HG03432 (cell line): ENCODE results near the gene CSNK2A1.
"Not testable (repeated sequence)": the region's sequence is repeated elsewhere in the genome, so short reads cannot be mapped to it uniquely, and the experiment has no call there.

Source experiments
- ATAC-seq: cut with Tn5 transposase; IDR thresholded peaks from one replicate; pipeline ENCODE4 v1.9.1; 2021; ENCODE audit warnings: mild to moderate bottlenecking, moderate library complexity; ENCODE audit not compliant: unreplicated experiment

The CSNK2A1 gene

DNA sequence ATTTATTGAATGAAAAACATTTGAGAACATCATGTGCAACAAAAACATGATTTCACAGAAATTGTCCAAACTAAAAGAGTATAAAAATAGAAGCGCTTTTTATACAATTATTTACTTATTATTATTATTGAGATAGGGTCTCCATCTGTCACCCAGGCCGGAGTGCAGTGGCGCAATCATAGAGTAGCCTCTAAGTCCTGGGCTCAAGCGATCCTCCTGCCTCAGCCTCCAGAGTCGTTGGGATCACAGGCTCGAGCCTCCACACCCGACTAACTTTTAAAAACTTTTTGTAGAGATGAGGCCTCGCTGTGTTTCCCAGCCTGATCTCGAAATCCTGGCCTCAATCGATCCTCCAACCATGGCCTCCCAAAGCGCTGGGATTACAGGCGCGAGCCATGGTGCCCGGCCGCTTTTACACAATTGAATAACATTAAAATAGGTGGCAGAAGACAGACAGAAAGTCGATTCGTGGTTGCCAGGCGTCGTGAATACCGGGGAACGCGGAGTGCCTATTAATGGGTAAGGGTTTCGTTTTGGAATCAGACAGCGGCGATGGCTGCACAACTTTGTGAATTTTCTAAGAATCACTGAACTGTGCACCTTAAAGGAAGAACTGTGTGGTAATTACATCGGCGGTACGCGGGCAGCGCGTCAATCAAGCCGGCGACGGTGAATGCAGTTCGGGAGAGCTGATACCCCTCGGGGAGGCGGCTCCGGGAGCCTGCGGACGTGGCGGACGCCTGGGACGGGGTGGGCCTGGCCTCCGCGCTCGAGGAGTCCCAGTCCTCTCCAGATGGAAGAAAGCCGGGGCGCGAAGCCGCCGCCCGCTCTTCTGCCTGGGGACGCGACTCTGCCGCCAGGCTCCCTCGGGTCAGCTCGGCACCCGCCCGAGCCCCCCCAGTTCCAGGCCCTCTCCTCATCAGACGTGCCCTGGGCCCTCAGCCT is 82.1 kb downstream of the CSNK2A1 start:
- ATAC-seq, result peak; percentile 39

DNA sequence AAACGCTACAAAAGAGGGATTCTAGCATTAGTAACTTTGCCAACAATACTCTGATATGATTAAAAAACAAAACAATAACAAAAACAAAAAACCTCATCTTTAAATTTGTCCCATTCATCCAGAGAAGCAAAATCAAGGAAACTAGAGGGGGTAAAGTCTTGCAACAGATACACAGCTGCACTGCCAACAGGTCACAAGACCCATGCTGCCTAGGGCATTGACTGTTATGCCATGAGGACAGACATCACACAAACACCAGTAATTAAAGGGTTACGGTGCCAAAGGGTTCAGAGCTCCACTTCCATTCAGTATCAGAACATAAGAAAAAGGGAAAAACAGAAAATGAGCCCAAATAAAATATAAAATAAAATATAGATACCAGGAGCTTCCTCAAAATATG is 82.9 kb downstream of the CSNK2A1 start:
- ATAC-seq, result no peak

DNA sequence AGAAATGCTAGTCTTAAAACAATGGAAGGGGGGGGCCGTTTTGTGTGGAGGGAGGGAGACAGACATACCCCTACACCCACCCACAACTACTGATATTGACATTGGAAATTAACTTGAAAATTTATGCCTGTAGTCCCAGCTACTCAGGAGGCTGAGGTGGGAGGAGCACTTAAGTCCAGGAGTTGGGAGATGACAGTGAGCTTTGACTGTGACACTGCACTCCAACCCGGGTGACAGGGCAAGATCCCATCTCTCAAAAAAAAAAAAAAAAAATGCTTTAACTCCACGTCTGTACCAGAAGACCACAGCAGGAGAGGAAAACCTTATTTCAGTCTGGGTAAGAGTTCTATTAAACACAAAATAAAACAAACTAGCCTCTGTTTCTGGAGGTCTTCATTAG is 83.4 kb downstream of the CSNK2A1 start:
- no peak for ATAC-seq

DNA sequence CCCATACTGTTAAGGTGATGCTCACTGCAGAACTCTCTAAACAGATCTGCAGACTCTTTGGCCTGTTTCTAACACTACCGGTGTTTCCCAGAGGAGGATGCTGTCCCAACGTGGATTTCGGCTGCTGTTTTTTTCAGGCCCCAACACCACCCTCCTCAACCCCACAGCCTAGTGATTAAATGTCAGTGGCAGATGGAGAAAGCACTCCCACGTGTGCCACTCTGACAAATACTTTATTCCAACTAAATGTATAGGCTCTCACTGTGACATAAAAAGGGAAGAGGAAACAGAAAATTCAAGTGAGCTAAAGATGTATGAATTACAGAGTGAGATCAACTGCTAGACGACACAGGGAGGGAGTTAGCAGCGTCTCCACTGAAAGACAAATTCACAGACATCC is 84.8 kb downstream of the CSNK2A1 start:
- no peak for ATAC-seq

DNA sequence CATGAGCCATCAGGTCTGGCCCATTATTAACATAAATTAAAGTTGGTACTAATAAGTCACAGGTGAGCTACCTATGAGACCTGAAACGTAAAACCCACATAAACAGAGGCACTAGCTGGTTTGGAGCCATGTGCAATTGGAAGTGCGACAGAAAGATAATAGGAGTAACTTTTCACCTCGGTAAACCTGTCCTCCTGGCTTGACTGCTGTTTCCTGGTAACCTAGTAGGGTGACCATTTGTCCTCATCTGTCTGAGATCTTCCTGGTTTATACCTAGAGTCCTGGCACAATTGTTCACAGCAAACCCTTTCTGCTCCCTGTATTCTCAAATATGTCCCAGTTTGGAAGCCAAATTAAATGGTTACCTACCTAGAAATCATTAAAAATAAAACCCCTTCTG is 88.6 kb downstream of the CSNK2A1 start:
- no peak for ATAC-seq

DNA sequence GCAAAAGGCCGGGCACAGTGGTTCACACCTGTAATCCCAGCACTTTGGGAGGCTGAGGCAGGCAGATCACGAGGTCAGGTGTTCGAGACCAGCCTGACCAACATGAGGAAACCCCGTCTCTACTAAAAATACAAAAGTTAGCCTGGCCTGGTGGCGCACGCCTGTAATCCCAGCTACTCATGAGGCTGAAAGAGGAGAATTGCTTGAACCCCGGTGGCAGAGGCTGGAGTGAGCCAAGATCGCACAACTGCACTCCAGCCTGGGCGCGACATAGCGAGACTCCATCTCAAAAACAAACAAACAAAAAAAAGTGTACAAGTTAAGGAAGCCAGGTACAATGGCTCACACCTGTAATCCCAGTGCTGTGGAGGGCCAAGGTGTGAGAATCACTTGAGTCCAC is 91.6 kb downstream of the CSNK2A1 start:
- ATAC-seq, result not testable (repeated sequence)

DNA sequence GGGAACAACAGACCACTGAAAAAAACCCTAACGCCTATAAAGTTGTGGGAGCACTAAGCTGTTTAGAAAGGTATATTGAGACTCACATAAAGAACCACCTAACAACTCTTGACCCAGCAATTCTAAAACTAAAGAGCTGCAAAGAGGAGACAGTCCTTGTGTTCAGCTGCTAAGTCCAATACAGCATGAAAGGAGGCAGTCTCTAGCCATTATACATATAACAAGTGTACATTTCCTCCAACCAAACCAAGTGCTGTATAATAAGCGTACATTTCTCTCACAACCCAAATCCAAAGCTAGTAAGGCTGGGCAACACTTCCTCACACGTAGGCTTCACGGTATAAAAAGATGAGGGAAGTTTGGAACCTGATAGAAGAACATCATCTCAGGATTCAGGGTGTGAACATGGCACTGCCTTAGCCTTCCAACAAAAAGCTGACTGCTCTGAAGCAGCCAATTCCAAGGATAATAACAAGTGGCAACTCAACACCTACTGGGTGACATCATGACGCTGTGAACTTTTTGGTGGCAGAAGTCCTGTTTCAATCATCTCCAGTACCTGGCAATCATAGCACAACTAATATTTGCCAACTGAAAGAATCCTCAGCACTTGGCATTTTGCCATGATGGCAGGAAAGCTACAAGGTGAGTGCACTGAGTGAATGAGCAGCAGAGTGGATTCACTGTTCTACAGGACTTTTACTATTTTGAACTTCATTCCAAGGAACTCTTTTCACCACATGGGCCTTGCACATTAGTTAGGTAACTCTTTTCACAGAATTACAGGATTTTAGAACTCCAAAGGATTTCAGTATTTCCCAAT is 97.9 kb downstream of the CSNK2A1 start:
- no peak for ATAC-seq

DNA sequence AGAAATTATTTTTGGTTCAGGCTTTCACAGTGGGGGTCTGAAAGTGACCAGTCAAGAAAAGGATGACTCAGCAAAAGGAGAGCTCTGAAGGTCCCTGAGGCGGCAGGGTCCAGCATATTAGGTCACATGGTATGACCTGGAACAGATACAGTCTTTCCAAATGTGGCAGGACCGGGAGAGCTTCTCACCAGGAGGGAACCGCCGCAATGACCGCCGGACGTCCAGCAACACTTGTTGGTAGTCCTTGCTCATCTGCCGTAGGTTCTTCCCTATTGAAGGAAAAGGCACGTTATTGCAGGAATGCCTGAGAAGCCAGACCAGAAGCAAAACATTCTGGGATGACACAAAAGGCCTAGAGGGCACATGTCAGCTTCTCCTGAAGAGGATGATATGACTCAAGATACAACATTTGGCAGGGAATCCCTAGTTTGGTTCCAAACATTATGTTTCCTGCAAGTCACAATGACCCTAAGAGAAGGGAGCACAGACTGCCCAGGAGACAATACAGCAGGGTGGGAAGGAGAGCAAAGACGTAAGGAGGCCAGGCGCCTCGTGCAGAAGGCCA is 98.6 kb downstream of the CSNK2A1 start:
- no peak for ATAC-seq

DNA sequence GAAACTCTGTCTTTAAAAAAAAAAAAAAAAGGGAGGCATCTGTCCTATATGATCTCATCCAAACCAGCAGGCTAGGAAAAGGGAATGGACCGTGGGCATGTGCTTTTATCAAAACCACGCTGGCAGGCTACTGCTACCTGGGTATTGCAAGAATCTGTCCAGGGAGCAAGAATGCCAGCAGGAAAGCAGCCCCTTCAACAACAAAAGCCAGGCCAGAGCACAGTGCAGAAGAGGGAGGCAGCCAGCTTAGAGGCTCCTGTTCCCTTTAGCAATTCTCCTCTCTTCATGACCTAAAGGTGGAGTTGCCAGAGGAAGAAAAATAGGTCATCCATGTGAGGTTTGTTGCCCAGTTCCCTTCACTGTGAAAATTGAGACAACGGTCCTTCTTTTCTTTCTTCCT is 99.5 kb downstream of the CSNK2A1 start:
- ATAC-seq, result no peak

DNA sequence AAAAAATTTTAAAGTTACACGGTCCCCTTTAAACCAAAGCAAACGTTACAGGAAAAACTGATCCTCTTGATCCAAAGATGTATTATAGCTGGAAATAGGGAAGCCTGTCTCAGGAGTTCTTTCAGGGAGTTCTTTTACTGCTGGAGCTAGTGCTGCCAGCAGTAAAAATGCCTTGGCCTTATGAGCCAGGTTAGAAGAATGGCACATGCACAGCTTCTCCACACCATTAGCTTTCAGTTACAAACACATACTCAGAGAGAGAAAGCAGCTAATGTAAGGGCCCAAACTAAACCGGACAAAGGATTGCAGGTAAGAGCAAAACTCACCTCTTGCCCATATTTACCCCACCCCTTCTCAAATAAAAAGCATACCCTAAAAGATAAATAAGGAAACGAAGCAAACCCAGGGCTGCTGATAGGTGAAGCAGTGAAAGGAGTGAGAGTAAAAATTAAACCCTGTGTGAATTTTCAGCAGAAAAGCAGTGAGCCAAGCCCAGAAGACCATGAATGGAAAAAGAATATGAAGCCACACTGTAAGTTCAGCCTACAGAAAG is 100.3 kb downstream of the CSNK2A1 start:
- ATAC-seq, result no peak

DNA sequence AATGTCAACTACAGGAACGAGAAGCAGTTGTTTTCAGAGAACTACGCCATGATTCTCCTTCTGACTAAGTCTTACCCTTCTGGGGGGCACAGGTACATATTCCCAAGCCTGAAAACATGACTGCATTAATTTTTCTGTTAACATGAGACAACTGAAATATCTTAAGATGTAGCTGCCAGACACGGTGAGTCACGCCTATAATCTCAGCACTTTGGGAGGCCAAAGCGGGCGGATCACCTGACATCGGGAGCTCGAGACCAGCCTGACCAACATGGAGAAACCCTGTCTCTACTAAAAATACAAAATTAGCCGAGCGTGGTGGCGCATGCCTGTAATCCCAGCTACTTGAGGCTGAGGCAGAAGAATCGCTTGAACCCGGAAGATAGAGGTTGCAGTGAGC is 103.0 kb downstream of the CSNK2A1 start:
- no peak for ATAC-seq

DNA sequence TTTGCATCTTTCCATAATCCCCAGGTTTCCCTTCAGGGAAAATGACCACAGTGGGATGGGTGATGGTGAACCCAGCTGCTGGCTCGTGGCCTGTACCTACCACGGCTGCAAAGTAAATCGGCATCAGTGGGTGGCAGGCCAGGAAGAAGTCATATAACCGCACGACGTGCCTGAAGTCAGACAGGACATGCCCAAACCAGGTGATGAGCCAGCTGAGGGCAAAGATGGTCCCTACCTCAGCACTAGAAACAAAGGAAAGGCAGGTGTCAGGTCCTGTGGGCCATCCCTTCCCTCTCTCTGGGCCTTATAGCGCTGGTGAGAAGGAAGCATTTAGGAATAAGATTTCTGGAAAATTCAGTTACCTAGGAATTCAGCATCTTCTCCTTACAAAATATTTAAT is 103.4 kb downstream of the CSNK2A1 start:
- ATAC-seq, result no peak

DNA sequence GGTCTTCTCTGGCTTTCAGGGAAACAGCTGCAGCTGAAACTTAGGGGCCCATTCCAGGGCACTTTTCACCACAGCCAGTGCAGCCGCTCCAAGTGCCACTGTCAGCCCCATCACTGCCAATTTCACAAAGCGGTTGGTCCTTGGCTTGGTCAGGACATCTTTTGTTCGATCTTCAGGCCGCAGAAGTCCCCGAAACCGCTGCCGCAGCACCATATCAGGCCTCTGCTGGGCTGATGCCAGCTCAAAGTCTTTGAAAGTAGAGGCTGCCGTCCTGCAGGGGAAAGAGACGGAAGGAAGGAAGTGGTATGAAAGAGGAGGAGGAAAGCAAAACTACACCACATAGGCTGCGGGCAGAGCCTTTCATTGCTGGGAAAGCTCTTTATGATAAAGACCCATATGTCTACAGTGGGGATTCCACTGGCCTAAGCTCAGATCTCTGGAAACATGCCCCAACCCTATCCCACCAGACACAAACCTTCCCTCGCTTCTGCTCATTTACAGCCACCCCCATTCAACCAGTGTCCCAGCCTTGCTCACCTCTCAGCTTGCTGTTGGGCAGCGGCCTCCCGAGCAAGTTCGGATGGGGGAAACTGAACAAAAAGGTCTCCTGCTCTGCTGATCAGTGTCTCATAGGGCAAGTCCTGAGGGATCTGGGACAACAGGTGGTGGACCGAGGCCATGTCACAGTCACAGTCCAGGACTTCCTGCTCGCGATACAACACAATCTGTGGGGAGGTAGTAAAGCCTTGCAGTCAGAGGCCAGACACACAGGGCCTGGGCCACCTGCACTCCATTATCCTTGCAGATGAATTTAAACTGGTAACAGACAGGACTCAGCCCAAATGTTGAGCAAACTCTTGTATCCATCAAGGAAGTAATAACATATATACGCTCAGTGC is 104.8 kb downstream of the CSNK2A1 start:
- ATAC-seq, result peak; percentile 47

DNA sequence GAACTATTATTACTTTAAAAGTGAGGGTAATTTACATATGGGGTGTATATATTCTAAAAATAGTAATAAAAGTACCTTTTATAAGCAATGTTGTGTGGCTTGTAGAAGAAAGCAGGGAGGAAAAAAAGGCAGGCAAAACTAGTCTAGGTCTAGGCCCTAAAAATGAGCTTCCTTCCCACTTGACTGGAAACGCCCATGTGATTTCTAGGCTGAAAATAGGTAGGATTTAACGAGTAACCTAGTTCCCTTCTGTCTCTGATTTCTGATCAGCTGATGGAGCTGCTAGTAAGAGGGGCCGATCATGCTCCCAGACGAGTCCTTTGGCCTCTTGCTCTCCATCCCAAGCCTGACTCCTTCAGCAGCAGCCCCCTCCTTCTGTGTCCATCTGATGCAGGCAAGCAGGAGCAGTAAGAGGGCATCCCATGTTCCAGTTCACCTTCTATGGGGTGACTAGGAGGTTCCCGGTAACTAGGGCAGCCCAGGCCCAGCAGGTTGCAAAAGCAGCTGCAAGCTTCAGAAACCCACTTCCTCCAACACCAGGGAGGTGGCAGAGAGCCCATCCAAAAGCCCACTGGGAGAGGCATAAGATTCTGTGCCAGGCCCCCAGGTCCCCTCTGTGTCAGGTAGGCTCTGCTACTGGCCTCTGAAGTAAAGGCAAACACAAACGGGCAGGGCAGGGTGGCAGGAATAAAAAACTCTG is 105.7 kb downstream of the CSNK2A1 start:
- no peak for ATAC-seq

DNA sequence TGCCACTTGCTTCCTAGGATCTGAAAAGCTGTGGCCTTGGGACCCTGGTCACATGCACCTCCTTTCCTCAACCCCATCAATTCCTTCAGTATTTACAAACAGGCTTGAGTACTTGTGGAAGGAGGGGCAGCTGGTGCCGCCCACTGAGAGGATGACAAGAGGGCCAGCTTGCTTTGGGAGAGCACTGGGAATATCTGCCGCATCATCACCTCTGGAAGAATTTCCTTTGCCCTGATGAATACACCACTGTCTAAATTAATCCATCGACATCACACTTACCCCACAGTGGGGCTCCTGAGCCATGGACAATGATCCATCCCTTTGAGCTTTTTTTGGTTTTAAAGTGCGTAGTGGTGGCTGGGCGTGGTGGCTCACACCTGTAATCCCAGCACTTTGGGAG is 107.1 kb downstream of the CSNK2A1 start:
- ATAC-seq, result no peak

DNA sequence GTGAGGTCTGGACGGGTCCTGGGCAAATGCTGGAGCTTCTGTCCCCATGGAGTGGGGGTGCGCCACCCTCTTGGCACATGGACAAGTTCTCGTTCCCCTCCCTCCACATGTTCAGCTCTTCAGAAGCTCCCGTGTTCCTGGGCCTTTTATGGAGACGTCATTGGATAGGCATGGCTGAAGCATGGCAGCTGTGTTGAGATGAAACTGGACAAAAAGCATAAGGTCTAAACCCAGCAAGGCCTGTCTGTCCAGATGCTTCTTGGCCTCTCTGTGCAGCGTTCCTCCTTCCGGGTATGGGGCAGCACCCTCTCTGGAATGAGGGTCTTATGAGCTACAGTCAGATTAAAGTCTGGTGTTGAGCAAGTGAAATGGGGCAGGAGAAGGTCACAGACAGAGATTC is 108.0 kb downstream of the CSNK2A1 start:
- no peak for ATAC-seq

DNA sequence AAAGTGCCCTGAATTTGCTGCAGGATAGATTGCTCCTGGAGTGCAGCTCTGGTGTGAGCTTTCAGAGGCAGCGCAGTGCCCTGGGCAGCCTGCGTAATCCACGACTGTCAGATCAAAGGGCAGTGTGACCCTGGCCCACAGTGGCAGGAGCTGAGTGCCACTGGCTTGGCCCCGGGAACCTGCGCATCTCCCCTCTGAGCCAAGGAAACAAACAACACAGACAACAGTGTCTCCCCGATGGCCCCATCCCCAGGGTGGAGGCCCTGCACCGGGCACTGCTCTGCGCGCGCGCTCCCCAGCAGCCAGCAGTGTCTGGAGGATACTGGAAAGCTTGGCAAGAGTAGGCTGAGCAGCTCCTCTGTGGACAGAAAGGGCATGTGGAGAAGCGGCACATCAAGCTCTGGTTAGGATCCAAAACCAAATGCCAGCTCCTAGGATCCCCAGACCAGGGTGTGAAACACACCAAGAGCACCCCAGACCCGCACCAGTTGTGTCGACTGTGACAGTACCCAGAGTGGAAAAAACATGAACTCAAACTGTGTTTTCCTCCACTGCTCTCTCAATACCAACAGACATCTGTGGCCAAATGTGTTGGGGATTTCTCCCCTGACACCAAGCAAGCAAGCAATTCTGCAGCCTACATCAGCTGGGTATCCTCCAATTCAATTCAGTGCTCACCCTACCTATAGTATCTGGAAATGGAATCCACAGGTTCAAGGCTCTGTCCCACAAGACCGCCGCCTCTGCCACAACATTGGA is 108.8 kb downstream of the CSNK2A1 start:
- no peak for ATAC-seq

DNA sequence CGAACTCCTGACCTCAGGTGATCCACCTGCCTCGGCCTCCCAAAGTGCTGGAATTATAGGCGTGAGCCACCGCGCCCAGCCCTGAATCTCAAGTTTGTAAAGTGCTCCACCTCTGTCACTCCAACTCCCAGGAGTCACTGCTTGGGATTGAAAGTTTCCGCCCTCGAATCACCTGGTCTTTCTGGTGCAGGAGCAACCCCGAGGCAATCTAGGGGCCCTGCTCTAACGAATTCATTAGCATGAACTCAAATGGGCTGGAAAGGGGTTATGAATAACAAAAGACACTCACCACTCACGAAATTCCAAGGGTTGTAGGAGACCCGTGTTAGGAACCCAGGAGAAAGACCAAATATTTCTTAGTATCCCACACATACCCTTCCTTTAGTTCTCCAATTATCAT is 109.4 kb downstream of the CSNK2A1 start:
- ATAC-seq, result no peak
